Fibroblast of mammary gland (primary cell): Measurements from ENCODE around the gene AP2B1.

Experiments used
- DNase-seq: peaks from one replicate; pipeline ENCODE4 v3.0.0-alpha.2; 2010; ENCODE audit warnings: low read depth
- H3K4me3 ChIP-seq: 2 replicates; pipeline ENCODE4 v1.5.1; 2011; ENCODE audit warnings: low read depth, mild to moderate bottlenecking, low read length, moderate library complexity; ENCODE audit not compliant: control insufficient read depth
- CTCF ChIP-seq: conservative IDR thresholded peaks from 2 replicates; pipeline ENCODE4 v1.5.1; 2011; ENCODE audit warnings: low read depth, low read length, inconsistent platforms; ENCODE audit not compliant: control insufficient read depth, insufficient read depth

Gene AP2B1

GRCh38 chr17:35708951-35709350 lies 121.8 kb downstream of the AP2B1 start:
- no peak overlapping the region for H3K4me3 ChIP-seq
- no peak for TF ChIP-seq CTCF
- no peak for DNase-seq

GRCh38 chr17:35709874-35710273 lies 122.8 kb downstream of the AP2B1 start:
- H3K4me3 ChIP-seq = no peak overlapping the region
- no peak for TF ChIP-seq CTCF
- DNase-seq = peak; percentile 12

- no peak for TF ChIP-seq CTCF
- DNase-seq = no peak
Measured at GRCh38 chr17:35710950-35711349, 123.8 kb downstream of the AP2B1 start.

GRCh38 chr17:35713069-35713728 lies 126.1 kb downstream of the AP2B1 start:
- peak; percentile 96 for DNase-seq

More at GRCh38 chr17:35710950-35711349, 123.8 kb downstream of the AP2B1 start:
- no peak overlapping the region for H3K4me3 ChIP-seq

GRCh38 chr17:35714988-35715387 lies 127.9 kb downstream of the AP2B1 start:
- no peak for TF ChIP-seq CTCF
- DNase-seq = no peak
- H3K4me3 ChIP-seq = no peak overlapping the region

More at GRCh38 chr17:35713069-35713728, 126.1 kb downstream of the AP2B1 start:
- H3K4me3 ChIP-seq = no peak overlapping the region
- TF ChIP-seq CTCF = no peak

- H3K4me3 ChIP-seq = no peak overlapping the region
- DNase-seq = no peak
- no peak for TF ChIP-seq CTCF
Measured at GRCh38 chr17:35715416-35715815, 128.3 kb downstream of the AP2B1 start.
